Skeletal muscle cell (primary cell): ENCODE measurements around the gene PPFIA2.

ENCODE experiments used
- DNase-seq: peaks from one replicate; pipeline ENCODE4 v3.0.0-alpha.2; 2010; ENCODE audit warnings: low read depth
- H3K4me3 ChIP-seq: 2 replicates; pipeline ENCODE4 v1.5.1; 2011; ENCODE audit warnings: low read depth, mild to moderate bottlenecking, control low read depth, low read length, moderate library complexity

Gene PPFIA2

DNA sequence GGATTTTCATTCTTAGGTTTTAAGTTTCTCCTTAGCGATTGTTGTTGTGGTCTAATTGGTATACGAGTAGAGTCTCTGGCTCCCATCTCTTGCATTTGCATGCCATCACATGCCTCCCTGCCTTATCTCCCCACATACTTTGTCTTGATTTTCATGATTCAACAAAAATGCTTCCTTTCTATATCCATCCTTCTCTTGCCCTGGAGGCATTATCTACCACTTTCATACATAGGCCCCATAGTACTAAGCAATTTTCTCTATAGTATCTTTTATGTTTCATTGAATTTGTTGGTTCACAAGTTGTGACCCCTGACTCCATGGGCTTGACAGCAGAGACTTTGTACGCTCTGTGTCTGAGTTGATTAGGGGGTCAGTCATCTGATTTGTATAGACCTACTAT lies 455.2 kb downstream of the PPFIA2 start:
- no peak for DNase-seq

GRCh38 chr12:81300454-81300853 lies 458.7 kb downstream of the PPFIA2 start:
- H3K4me3 ChIP-seq, result no peak overlapping the region
- no peak for DNase-seq

More for the DNA sequence above, 455.2 kb downstream of the PPFIA2 start:
- H3K4me3 ChIP-seq, result no peak overlapping the region

- DNase-seq, result no peak
- no peak overlapping the region for H3K4me3 ChIP-seq
Observed at GRCh38 chr12:81297601-81298000, 461.5 kb downstream of the PPFIA2 start.

DNA sequence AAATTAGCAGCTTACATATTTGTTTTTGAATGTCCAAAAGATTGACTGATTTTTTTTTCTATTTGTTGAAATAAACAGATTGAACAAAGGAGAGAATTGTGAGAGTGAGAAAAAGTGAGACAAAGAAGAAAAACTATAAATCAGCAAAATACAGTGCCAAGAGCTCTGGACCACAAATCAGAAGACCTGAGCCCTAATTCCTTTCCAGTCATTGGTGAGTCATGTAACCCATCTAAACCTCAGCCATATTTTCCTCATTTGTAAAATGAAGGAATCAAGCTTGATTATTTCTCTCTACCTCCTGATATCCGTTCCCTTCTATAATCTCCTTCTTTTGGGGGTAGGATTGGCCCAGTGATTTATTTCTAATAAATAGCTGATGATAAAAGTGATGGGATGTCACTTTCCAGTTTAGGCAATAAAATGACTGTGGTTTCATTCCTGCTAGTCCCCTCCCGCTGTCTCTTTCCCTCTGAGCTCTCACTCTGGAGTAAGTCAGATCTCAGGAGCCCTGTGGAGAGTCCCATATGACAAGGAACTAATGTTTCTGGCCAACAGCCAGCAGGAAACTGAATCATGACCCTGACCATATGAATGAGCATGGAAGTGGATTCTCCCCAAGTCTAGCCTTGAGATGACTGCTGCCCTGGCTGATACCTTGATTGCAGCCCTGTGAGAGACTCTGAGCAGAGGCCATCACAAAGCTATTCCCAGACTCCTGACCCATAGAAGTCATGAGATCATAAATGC lies 462.4 kb downstream of the PPFIA2 start:
- DNase-seq, result peak; percentile 41
- no peak overlapping the region for H3K4me3 ChIP-seq

DNA sequence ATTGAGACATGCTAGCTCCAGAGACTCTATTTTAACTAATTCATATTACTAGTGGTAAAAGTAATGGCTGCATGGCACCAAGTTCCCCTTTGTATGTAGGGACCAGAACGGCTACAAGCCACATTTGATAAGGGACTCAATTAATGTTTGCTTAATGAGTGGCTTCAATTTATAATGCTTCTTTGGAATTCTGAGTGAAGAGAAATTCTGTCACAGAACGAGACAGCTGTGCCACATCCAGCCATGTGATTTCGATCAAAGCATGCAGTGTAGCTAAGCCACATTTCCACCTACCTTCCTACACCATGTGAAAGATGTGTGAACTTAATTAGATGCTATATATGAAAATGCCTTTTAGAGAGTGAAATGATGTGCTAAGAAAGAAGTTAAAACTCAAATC lies 463.9 kb downstream of the PPFIA2 start:
- no peak overlapping the region for H3K4me3 ChIP-seq
- DNase-seq, result no peak

- DNase-seq, result no peak
- no peak overlapping the region for H3K4me3 ChIP-seq
Observed at GRCh38 chr12:81294325-81295190, 464.6 kb downstream of the PPFIA2 start.

DNA sequence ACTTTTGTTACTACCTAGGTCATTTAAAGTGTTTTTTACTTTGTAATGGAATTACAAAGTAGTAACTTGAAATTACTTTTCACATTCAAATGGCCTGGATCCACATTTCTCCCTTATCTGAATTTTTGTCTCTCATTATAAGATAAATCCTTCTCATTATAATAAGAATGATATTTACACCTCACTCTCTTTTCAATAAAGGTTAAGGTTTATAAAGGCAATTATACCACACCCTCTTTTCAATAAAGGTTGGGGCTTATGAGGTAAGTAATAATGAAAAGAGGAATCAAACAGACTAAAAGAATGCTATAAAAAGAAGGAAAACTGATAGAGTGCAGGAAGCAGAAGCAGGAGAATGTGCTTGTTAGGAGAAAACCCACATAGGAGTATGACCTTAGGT lies 470.5 kb downstream of the PPFIA2 start:
- no peak for DNase-seq

GRCh38 chr12:81284137-81284536 lies 475.0 kb downstream of the PPFIA2 start:
- no peak for DNase-seq
- no peak overlapping the region for H3K4me3 ChIP-seq

More for the DNA sequence above, 470.5 kb downstream of the PPFIA2 start:
- H3K4me3 ChIP-seq, result no peak overlapping the region

- no peak for DNase-seq
- H3K4me3 ChIP-seq, result no peak overlapping the region
Observed at GRCh38 chr12:81274637-81275529, 484.3 kb downstream of the PPFIA2 start.

DNA sequence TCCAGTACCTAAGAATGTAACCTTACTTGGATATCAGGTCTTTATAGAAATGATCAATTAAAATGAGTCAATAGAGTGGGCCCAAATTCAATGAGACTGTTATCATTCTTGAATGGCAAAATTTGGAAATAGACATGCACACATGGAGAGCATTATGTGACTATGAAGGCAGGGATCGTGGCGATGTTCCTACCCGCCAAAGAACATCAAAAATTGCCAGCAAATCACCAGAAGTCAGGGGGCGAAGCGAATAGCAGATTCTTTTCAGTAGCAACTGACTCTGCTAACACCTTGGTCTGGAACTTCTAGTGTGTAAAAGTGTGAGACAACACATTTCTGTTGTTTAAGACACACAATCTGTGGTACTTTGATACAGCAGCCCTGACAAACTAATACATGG lies 488.8 kb downstream of the PPFIA2 start:
- no peak for DNase-seq
- H3K4me3 ChIP-seq, result no peak overlapping the region

DNA sequence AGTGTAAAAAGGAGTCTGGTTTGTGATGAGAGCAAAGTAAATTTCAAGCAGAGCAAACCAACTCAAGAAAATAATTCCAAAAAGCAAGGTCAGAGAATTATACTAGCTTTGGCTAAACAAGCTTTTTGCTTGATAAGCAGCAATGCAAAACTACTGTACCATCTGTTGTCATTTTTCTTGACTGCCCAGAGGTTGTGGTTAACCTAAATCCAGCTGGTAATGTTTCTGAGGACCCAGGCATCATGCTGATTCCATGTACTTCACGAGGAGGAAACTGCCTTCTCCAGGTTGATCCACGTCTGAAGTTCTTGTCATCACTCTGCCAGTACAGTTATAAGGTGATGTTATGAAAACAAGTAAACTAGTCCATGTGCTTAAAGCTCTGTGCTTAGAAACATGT lies 496.1 kb downstream of the PPFIA2 start:
- DNase-seq, result no peak
- no peak overlapping the region for H3K4me3 ChIP-seq

- no peak for DNase-seq
- H3K4me3 ChIP-seq, result no peak overlapping the region
Observed at GRCh38 chr12:81261508-81262207, 497.5 kb downstream of the PPFIA2 start.

DNA sequence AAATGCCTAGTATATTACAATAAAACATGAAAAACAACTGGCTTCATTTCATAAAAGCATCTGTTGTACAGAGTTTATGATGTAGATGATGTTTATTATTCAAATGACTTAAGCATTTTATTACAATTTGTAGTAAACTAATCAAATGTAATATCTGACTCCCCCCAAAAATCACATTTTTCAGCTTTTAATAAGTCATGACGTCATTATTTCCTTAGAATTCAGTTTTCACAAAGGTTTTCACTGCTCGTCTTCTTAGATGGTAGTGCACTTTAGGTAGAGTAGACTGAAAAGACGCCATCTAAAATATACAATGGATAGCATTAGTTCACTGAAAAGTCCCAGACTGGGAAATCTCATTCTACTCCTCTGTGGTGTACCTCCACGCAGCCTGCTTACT lies 499.8 kb downstream of the PPFIA2 start:
- H3K4me3 ChIP-seq, result no peak overlapping the region
- no peak for DNase-seq

- DNase-seq, result no peak
- H3K4me3 ChIP-seq, result no peak overlapping the region
Observed at GRCh38 chr12:81257947-81258551, 501.1 kb downstream of the PPFIA2 start.

GRCh38 chr12:81255947-81256346 lies 503.2 kb downstream of the PPFIA2 start:
- H3K4me3 ChIP-seq, result no peak overlapping the region
- no peak for DNase-seq

DNA sequence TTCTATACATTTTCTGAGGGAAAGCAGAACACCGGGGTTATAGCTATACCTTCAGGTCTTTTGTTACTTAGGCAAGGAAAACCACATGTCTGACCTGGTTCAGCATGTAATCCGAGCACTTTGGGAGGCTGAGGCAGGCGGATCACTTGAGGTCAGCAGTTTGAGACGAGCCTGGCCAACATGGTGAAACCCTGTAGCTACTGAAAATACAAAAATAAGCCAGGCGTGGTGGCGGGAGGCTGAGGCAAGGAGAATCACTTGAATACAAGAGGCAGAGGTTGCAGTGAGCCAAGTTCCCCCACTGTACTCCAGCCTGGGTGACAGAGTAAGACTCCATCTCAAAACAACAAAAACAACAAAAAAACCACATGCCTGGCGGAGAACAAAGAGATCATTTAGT lies 503.7 kb downstream of the PPFIA2 start:
- no peak overlapping the region for H3K4me3 ChIP-seq
- DNase-seq, result no peak

GRCh38 chr12:81253360-81253759 lies 505.8 kb downstream of the PPFIA2 start:
- no peak for DNase-seq
- no peak overlapping the region for H3K4me3 ChIP-seq

GRCh38 chr12:81252228-81252627 lies 506.9 kb downstream of the PPFIA2 start:
- DNase-seq, result no peak
- no peak overlapping the region for H3K4me3 ChIP-seq

- no peak overlapping the region for H3K4me3 ChIP-seq
- no peak for DNase-seq
Observed at GRCh38 chr12:81249976-81250375, 509.2 kb downstream of the PPFIA2 start.
